GM19099 (cell line): ENCODE results near the gene FOXN3.

ENCODE experiments used
- POLR2A ChIP-seq: IDR thresholded peaks from 3 replicates; pipeline ENCODE4 v1.6.1; 2011; ENCODE audit warnings: low read depth; ENCODE audit not compliant: insufficient read length; ENCODE audit errors: extremely low read depth

The FOXN3 gene

DNA sequence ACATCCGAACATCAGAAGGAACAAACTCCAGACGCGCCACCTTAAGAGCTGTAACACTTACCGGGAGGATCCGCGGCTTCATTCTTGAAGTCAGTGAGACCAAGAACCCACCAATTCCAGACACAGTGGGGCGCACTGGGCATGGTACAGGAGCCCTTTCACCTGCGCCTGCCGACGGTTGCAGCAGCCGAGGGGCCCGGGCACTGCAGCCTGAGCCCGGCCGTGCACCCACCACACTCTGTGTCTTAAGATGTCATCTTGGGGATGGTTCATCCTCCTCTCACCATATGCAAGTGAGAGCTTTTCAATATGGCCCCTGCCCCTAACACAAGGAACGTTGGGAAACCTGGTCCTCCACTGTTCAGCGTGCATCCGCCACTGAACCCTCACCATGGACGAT lies 304.3 kb downstream of the FOXN3 start:
- TF ChIP-seq POLR2A: no peak

DNA sequence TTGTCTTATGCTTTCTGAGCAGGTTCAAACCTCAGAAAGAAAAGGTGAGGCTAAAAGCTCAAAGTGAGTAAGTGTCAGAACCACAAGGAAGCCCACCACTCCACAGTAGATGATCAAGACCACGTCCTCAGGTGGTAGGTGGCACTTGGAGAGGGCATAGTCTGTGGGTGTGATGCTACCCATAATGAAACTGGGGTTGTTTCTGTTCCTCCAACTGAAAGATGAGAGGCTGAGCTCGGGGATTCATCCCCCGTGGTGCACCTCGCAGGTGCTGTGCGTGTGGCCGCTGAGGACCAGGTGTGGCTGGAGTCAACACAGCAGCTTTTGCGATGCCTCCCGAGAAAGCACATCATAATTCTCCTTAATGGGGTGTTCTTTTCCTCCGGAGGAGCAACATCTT lies 306.9 kb downstream of the FOXN3 start:
- no peak for TF ChIP-seq POLR2A

DNA sequence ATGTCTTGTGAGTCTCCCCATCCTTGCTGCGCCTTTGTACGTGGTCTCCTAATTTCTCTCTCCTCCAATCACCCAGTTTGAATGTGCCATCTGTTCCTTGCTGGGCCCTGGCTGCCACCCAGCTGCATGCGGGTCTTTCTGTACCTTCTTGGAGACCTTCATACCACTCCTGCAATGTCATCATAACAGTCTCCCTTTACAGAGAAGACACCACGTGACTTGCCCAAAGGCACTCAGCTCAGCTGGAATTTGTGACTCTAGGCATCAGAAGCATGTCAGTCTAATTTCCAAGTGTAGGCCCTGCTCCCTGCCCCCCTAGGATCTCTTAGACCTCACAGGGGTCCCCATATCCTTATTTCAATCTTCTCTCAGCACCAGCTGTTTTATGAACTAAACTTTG lies 308.4 kb downstream of the FOXN3 start:
- TF ChIP-seq POLR2A: no peak

DNA sequence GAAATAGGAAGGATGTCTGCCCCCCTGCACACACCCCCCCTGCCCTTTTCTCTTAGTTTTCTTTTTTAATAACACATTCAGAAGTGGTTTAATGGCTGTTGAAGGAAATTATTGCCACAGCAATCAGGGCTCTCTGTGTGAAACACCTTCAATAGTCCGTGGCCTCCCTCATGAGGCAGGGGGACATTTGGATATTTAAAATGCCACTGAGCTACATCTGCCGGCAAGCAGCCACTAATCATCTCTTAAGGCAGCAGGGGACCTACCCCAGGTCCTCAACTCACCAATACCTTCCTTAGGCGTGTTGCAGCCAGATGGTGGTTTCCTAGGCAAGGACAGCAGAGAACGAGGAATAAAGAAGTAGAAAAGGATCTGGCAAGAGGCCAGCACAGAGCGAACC lies 309.4 kb downstream of the FOXN3 start:
- TF ChIP-seq POLR2A: no peak
